Esophagus muscularis mucosa (tissue), 4 donors: ENCODE results near the gene FAM120C. TPM values are rescaled to one million over a fixed set of nuclear protein-coding genes. Genes with fewer than 3 reads are reported as not detected.

Experiments used
- DNase-seq: peaks from one replicate; pipeline ENCODE4 v3.0.0-alpha.2; 2017; ENCODE audit errors: extremely low spot score
- H3K27ac ChIP-seq, 4 donors: fragments of 200-600 bp; sonication (generic); replicated peaks in 1 of 4; 1 replicate in 3 of 4; 2 replicates in 1 of 4; pipeline ENCODE4 v1.5.1; 2016 to 2019; ENCODE audit warnings: mild to moderate bottlenecking in 1 of 4
- H3K27me3 ChIP-seq, 4 donors: fragments of 200-600 bp; sonication (generic); one replicate each; pipeline versions ENCODE4 v1.5.1 to v1.6.0; 2016 to 2019
- H3K36me3 ChIP-seq, 4 donors: fragments of 200-600 bp; sonication (generic); one replicate each; pipeline ENCODE4 v1.5.1; 2016 to 2019
- H3K4me1 ChIP-seq, 4 donors: fragments of 200-600 bp; sonication (generic); one replicate each; pipeline ENCODE4 v1.5.1; 2016 to 2019
- H3K4me3 ChIP-seq, 4 donors: fragments of 200-600 bp; sonication (generic); 1 replicate in 2 of 4; 2 replicates in 2 of 4; pipeline ENCODE4 v1.5.1; 2016 to 2019; ENCODE audit warnings: mild to moderate bottlenecking in 4 of 4, moderate library complexity in 1 of 4
- H3K9me3 ChIP-seq, 4 donors: fragments of 200-600 bp; sonication (generic); 1 replicate in 3 of 4; 2 replicates in 1 of 4; pipeline ENCODE4 v1.5.1; 2016 to 2019
- EP300 ChIP-seq: sonication (generic); formaldehyde crosslinking; IDR thresholded peaks from one replicate; pipeline ENCODE4 v1.6.1; 2017; ENCODE audit warnings: antibody characterized with exemption
- POLR2A ChIP-seq: fragments of 450-650 bp; IDR thresholded peaks from one replicate; pipeline ENCODE4 v1.6.1; 2017; ENCODE audit warnings: antibody characterized with exemption, moderate library complexity, mild to moderate bottlenecking, low read depth
- POLR2AphosphoS5 ChIP-seq, 2 donors: sonication (generic); formaldehyde crosslinking; IDR thresholded peaks; one replicate each; pipeline ENCODE4 v1.6.1; 2017; ENCODE audit warnings: antibody characterized with exemption in 2 of 2
- WGBS: methylation state at CpG from one replicate; pipeline ENCODE4 v1.1.5; 2018; 5-methylcytosine and 5-hydroxymethylcytosine counted together
- intact Hi-C: fragments of 100-400 bp; cut with DNase I; formaldehyde crosslinking; loops from one replicate; pipeline ENCODE4 v1.15.1; 2023
- total RNA-seq, 4 donors: library from RNA; depleted of rRNA; stranded (reverse); fragments of >200 nt; gene quantifications; one replicate each; pipeline versions ENCODE4 v1.1.0 to v1.2.1, GENCODE V29; 2016
- TF ChIP-seq, protein P1 (sequence below), 3 experiments: fragments of 200-600 bp in 2 of 3; fragments of 450-650 bp in 1 of 3; sonication (generic) in 2 of 3; IDR thresholded peaks; one replicate each; pipeline ENCODE4 v1.5.1; 2017 to 2019; ENCODE audit warnings: antibody characterized with exemption in 3 of 3, mild to moderate bottlenecking in 2 of 3, moderate library complexity in 1 of 3

The FAM120C gene
- total RNA-seq, 4 donors from 2014 or later: 3.3 to 7.0 (median 5.9) TPM

GRCh38 chrX:54182194-54182863 lies 725 bp downstream of the FAM120C start:
- no peaks in the 10 kb centered on the region for H3K9me3 ChIP-seq
- intact Hi-C loops: loop anchor here (10.0 kb wide), 1 partner anchor 138 kb away; the partner anchor contains the start of gene PHF8
- peaks cover 20 to 42% (median 30%) of the 10 kb centered on the region in 4 donors for H3K4me1 ChIP-seq
- H3K4me3 ChIP-seq: peak overlapping the region; percentile 72 to 88 (median 78)
- no peak for TF ChIP-seq POLR2A
- peak; percentile 44 to 49 for TF ChIP-seq POLR2AphosphoS5 (IDR thresholded peaks at IDR 0.05)
- DNase-seq: peak; percentile 91
- H3K27ac ChIP-seq: peak overlapping the region; percentile 81 to 97 (median 92)
- no peaks in the 10 kb centered on the region for H3K36me3 ChIP-seq
- 28% methylated on average over 18 of the region's 36 CpGs for WGBS
- H3K27me3 ChIP-seq: no peaks in the 10 kb centered on the region

DNA sequence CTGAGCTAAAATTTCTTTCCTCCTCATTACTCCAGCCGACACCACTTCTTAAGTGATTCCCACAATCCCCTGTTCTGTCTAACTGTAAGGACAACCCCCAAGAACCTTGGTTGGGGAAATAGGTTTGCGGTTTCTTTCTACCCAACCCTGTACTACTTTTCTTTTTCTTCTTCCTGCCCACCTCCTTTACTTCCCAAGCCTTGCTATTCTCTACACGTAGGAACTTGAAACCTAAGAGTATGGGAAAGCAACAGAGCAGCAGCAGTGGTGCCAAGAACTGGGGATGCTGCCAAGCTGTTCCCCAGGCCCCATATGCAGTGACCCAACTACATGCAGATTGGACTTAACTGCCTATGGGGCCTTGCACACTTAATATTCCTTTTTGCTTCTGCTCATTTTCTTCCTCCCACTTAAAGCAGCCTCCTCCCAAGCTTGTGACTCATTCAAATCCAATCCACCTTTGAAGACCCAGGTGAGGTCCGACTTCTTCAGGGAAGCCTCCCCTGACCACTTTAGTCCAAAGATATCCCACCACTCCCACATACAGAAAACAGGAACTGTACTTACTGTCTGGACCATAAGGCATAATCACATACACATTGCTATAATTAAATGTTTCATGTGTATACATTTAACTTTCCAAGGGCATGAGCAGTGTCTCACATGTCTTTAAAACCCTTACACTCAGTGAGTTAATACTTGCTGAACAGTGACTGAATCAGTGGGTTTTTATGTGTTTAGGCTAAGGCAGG lies 1.7 kb downstream of the FAM120C start:
- Histone ChIP-seq H3K27ac (no peak overlapping the region), H3K27me3 (no peaks in the 10 kb centered on the region), H3K4me1 (peaks cover 20 to 42% (median 30%) of the 10 kb centered on the region in 4 donors), H3K4me3 (peak overlapping the region; percentile 72 to 88 (median 78)), H3K9me3 (no peaks in the 10 kb centered on the region), H3K36me3 (no peaks in the 10 kb centered on the region)
- intact Hi-C loops: loop anchor here (10.0 kb wide), 1 partner anchor 137 kb away; the partner anchor contains the start of gene PHF8
- TF ChIP-seq, protein P1, sequence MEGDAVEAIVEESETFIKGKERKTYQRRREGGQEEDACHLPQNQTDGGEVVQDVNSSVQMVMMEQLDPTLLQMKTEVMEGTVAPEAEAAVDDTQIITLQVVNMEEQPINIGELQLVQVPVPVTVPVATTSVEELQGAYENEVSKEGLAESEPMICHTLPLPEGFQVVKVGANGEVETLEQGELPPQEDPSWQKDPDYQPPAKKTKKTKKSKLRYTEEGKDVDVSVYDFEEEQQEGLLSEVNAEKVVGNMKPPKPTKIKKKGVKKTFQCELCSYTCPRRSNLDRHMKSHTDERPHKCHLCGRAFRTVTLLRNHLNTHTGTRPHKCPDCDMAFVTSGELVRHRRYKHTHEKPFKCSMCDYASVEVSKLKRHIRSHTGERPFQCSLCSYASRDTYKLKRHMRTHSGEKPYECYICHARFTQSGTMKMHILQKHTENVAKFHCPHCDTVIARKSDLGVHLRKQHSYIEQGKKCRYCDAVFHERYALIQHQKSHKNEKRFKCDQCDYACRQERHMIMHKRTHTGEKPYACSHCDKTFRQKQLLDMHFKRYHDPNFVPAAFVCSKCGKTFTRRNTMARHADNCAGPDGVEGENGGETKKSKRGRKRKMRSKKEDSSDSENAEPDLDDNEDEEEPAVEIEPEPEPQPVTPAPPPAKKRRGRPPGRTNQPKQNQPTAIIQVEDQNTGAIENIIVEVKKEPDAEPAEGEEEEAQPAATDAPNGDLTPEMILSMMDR (IDR thresholded peaks at IDR 0.05): no peak
- TF ChIP-seq POLR2A: no peak
- TF ChIP-seq POLR2AphosphoS5 (IDR thresholded peaks at IDR 0.05): no peak
- TF ChIP-seq EP300: no peak
- 53% methylated on average over 4 of the region's 4 CpGs for WGBS
- no peak for DNase-seq

- no peak overlapping the region for H3K4me3 ChIP-seq
- H3K27me3 ChIP-seq: no peaks in the 10 kb centered on the region
- WGBS: 51% methylated on average over 4 of the region's 4 CpGs
- no peak overlapping the region for H3K27ac ChIP-seq
- peaks cover 20 to 42% (median 30%) of the 10 kb centered on the region in 4 donors for H3K4me1 ChIP-seq
- intact Hi-C loops: loop anchor here (10.0 kb wide), 1 partner anchor 136 kb away; the partner anchor contains the start of gene PHF8
- H3K36me3 ChIP-seq: no peaks in the 10 kb centered on the region
- no peaks in the 10 kb centered on the region for H3K9me3 ChIP-seq
- TF ChIP-seq, protein P1 (IDR thresholded peaks at IDR 0.05): no peak
- TF ChIP-seq POLR2AphosphoS5 (IDR thresholded peaks at IDR 0.05): no peak
- TF ChIP-seq EP300: no peak
- no peak for TF ChIP-seq POLR2A
- no peak for DNase-seq
Observed at GRCh38 chrX:54180403-54180802, 2.7 kb downstream of the FAM120C start.

GRCh38 chrX:54178100-54178940 lies 4.7 kb downstream of the FAM120C start:
- peaks cover 20 to 42% (median 30%) of the 10 kb centered on the region in 4 donors for H3K4me1 ChIP-seq
- H3K27ac ChIP-seq: no peak overlapping the region
- no peak for TF ChIP-seq POLR2AphosphoS5 (IDR thresholded peaks at IDR 0.05)
- TF ChIP-seq POLR2A: no peak
- H3K4me3 ChIP-seq: no peak overlapping the region
- no peak for DNase-seq
- intact Hi-C loops: no loop called here
- no peaks in the 10 kb centered on the region for H3K36me3 ChIP-seq
- H3K27me3 ChIP-seq: no peaks in the 10 kb centered on the region
- 50% methylated on average over 5 of the region's 5 CpGs for WGBS
- no peaks in the 10 kb centered on the region for H3K9me3 ChIP-seq

- WGBS: 68% methylated on average over 3 of the region's 3 CpGs
Observed at GRCh38 chrX:54177306-54177705, 5.7 kb downstream of the FAM120C start.

More at GRCh38 chrX:54177306-54177705, 5.7 kb downstream of the FAM120C start:
- peaks cover 20 to 42% (median 30%) of the 10 kb centered on the region in 4 donors for H3K4me1 ChIP-seq
- DNase-seq: no peak
- TF ChIP-seq, protein P1 (IDR thresholded peaks at IDR 0.05): no peak
- no peaks in the 10 kb centered on the region for H3K27me3 ChIP-seq
- intact Hi-C loops: no loop called here
- no peak overlapping the region for H3K4me3 ChIP-seq
- H3K9me3 ChIP-seq: no peaks in the 10 kb centered on the region
- no peaks in the 10 kb centered on the region for H3K36me3 ChIP-seq
- H3K27ac ChIP-seq: no peak overlapping the region
